ENCODE data around the gene MCTP1. TPM values are rescaled to one million over a fixed set of nuclear protein-coding genes. Genes with fewer than 3 reads are reported as not detected.
"Not testable (repeated sequence)": the region's sequence is repeated elsewhere in the genome, so short reads cannot be mapped to it uniquely, and the experiment has no call there.

The MCTP1 gene
- total RNA-seq, 1 donor from 2014 or later, result 6.4 TPM

- DNase-seq, result no peak
- ATAC-seq, result no peak
- intact Hi-C loops (cut with micrococcal nuclease), result no loop called here
Measured at GRCh38 chr5:95216136-95216955, 68.5 kb downstream of the MCTP1 start.

- ATAC-seq; intact Hi-C loops (cut with micrococcal nuclease); DNase-seq: not testable (repeated sequence)
Measured at GRCh38 chr5:95207811-95208210, 77.1 kb downstream of the MCTP1 start.

GRCh38 chr5:95194856-95195255 is 90.0 kb downstream of the MCTP1 start:
- intact Hi-C loops (cut with micrococcal nuclease), result no loop called here
- ATAC-seq (no peak), DNase-seq (no peak)

- DNase-seq, result no peak
- no peak for ATAC-seq
- intact Hi-C loops (cut with micrococcal nuclease), result no loop called here
Measured at GRCh38 chr5:95191330-95191729, 93.6 kb downstream of the MCTP1 start.

- DNase-seq, result no peak
- intact Hi-C loops (cut with micrococcal nuclease), result no loop called here
- ATAC-seq, result no peak
Measured at GRCh38 chr5:95184924-95185323, 100.0 kb downstream of the MCTP1 start.

- intact Hi-C loops (cut with micrococcal nuclease), result no loop called here
- no peak for ATAC-seq
- DNase-seq, result no peak
Measured at GRCh38 chr5:95181644-95182043, 103.2 kb downstream of the MCTP1 start.

- no peak for ATAC-seq
- intact Hi-C loops (cut with micrococcal nuclease), result no loop called here
- no peak for DNase-seq
Measured at GRCh38 chr5:95178046-95178651, 106.7 kb downstream of the MCTP1 start.

- ATAC-seq (no peak), DNase-seq (no peak)
- intact Hi-C loops (cut with micrococcal nuclease), result no loop called here
Measured at GRCh38 chr5:95177456-95177855, 107.4 kb downstream of the MCTP1 start.

- DNase-seq (no peak), ATAC-seq (no peak)
- intact Hi-C loops (cut with micrococcal nuclease), result no loop called here
Measured at GRCh38 chr5:95175106-95175505, 109.8 kb downstream of the MCTP1 start.

- DNase-seq (no peak), ATAC-seq (no peak)
Measured at GRCh38 chr5:95172659-95173058, 112.2 kb downstream of the MCTP1 start.

GRCh38 chr5:95164861-95165260 is 120.0 kb downstream of the MCTP1 start:
- ATAC-seq (no peak), DNase-seq (no peak)
- intact Hi-C loops (cut with micrococcal nuclease), result no loop called here

More at GRCh38 chr5:95172659-95173058, 112.2 kb downstream of the MCTP1 start:
- intact Hi-C loops (cut with micrococcal nuclease), result no loop called here

- no peak for DNase-seq
- no peak for ATAC-seq
- intact Hi-C loops (cut with micrococcal nuclease), result no loop called here
Measured at GRCh38 chr5:95163079-95163478, 121.8 kb downstream of the MCTP1 start.

- no peak for ATAC-seq
- intact Hi-C loops (cut with micrococcal nuclease), result no loop called here
Measured at GRCh38 chr5:95162231-95162992, 122.5 kb downstream of the MCTP1 start.

GRCh38 chr5:95159603-95160002 is 125.3 kb downstream of the MCTP1 start:
- ATAC-seq, result no peak
- no peak for DNase-seq
- intact Hi-C loops (cut with micrococcal nuclease), result no loop called here

More at GRCh38 chr5:95162231-95162992, 122.5 kb downstream of the MCTP1 start:
- DNase-seq, result no peak

- intact Hi-C loops (cut with micrococcal nuclease), result no loop called here
- no peak for DNase-seq
- ATAC-seq, result no peak
Measured at GRCh38 chr5:95155888-95156287, 129.0 kb downstream of the MCTP1 start.

GRCh38 chr5:95153511-95153910 is 131.4 kb downstream of the MCTP1 start:
- no peak for ATAC-seq
- intact Hi-C loops (cut with micrococcal nuclease), result no loop called here
- DNase-seq, result no peak

- DNase-seq, result no peak
- intact Hi-C loops (cut with micrococcal nuclease), result no loop called here
- no peak for ATAC-seq
Measured at GRCh38 chr5:95152535-95152934, 132.4 kb downstream of the MCTP1 start.

GRCh38 chr5:95152131-95152530 is 132.8 kb downstream of the MCTP1 start:
- DNase-seq (no peak), ATAC-seq (no peak)
- intact Hi-C loops (cut with micrococcal nuclease), result no loop called here

- ATAC-seq (no peak), DNase-seq (no peak)
- intact Hi-C loops (cut with micrococcal nuclease), result no loop called here
Measured at GRCh38 chr5:95151694-95152093, 133.2 kb downstream of the MCTP1 start.

GRCh38 chr5:95149387-95149786 is 135.5 kb downstream of the MCTP1 start:
- DNase-seq (no peak), ATAC-seq (no peak)
- intact Hi-C loops (cut with micrococcal nuclease), result no loop called here

Measured in left ventricle myocardium superior (tissue), 1 donor.